HFF-Myc (cell line): ENCODE results near the gene SIN3A.

Experiments used
- DNase-seq: peaks from one replicate; pipeline ENCODE4 v3.0.0-alpha.2; 2011; ENCODE audit warnings: low read depth; ENCODE audit errors: extremely low read depth
- H3K4me3 ChIP-seq: replicated peaks from 2 replicates; pipeline ENCODE4 v1.5.1; 2011; ENCODE audit warnings: low read depth, mild to moderate bottlenecking, control low read depth, low read length
- TF ChIP-seq, protein P1 (sequence below): IDR thresholded peaks from 2 replicates; pipeline ENCODE4 v1.5.1; 2012; ENCODE audit warnings: mild to moderate bottlenecking, low read depth, low read length, control low read depth; ENCODE audit errors: missing control alignments

SIN3A gene

DNA sequence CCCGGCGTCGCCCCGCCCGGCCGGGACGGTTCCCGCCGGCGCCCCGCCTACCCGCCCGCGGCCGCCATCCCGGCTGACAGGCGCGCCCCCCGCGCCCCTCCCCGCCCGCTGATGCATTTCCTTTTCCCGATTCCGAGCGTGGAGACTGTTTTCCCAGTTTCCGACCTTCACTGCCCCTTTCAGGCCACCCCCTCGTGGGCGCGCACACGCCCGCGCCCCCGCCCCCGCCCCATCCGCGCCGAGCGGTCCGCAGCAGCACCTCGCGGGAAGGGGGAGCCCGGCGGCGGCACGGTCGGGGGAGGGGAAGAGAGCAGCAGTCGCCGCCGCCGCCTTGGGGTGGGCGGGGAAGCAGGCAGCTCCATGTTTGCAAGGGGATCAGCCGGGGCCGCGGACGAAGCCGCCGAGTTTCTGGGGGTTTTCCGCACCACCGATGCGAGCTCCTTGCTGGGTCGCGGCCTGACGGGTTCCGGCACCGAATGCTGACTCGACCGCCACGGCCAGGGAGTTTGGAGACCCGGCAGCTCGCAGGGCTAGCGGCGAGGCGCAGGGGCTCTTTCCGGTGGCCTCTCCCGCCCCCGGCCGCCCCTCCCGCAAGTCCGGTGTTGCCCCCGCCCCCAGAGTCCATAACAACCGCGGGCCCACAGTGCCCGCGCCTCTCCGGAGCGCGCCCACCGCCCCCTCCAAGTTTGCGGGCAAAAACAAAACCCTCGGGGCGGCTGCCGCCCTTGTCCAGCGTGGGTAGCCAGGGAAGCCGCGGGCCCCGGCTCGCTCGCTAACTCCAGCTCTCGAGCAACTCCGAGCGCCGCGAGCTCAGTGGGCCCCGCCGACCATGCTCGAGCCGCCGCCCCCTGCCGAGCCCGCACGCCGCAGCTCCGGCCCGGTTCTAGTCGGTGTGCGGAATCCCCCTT is 3.2 kb upstream of the SIN3A start:
- TF ChIP-seq, protein P1, sequence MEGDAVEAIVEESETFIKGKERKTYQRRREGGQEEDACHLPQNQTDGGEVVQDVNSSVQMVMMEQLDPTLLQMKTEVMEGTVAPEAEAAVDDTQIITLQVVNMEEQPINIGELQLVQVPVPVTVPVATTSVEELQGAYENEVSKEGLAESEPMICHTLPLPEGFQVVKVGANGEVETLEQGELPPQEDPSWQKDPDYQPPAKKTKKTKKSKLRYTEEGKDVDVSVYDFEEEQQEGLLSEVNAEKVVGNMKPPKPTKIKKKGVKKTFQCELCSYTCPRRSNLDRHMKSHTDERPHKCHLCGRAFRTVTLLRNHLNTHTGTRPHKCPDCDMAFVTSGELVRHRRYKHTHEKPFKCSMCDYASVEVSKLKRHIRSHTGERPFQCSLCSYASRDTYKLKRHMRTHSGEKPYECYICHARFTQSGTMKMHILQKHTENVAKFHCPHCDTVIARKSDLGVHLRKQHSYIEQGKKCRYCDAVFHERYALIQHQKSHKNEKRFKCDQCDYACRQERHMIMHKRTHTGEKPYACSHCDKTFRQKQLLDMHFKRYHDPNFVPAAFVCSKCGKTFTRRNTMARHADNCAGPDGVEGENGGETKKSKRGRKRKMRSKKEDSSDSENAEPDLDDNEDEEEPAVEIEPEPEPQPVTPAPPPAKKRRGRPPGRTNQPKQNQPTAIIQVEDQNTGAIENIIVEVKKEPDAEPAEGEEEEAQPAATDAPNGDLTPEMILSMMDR: no peak
- peak overlapping the region; percentile 93 for H3K4me3 ChIP-seq
- no peak for DNase-seq

DNA sequence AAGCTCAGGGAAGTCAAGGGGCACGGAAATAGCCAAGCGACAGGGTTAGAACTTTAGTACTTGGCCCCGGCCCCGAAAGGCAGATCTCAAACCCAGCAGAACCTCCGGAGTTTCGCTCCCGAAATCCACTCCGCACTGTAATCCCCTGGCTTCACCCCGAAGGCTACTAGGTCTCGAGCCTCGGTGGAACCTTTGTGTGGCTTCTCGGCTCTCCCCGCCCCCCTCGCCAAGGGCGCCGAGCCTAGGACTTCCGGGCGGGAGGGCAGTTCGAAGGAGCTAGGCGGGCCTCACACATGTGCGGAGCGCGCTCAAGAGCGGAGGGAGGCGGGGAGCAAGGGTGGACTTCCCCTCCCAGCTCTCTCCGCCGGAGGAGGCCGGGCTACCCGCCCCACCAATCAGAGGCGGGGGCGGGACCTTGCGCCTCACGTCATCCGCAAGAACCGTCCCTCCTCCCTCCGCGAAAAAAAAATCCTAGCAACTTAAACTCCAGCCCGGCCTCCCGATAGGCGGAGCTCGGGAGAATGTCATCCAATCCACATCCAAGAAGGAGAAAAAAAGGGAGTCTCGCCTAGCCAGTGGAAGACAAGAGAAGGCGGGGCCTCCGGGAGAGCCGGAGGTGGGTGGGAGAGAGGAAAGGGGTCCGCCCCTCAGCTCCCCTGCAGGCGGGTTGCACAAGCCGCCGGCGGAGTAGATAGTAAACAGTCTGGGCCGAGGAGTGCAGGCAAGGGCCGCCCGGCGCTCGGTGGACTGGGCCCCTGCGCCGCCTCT is 2.4 kb upstream of the SIN3A start:
- TF ChIP-seq, protein P1: no peak
- H3K4me3 ChIP-seq: peak overlapping the region; percentile 93
- DNase-seq: peak; percentile 99

DNA sequence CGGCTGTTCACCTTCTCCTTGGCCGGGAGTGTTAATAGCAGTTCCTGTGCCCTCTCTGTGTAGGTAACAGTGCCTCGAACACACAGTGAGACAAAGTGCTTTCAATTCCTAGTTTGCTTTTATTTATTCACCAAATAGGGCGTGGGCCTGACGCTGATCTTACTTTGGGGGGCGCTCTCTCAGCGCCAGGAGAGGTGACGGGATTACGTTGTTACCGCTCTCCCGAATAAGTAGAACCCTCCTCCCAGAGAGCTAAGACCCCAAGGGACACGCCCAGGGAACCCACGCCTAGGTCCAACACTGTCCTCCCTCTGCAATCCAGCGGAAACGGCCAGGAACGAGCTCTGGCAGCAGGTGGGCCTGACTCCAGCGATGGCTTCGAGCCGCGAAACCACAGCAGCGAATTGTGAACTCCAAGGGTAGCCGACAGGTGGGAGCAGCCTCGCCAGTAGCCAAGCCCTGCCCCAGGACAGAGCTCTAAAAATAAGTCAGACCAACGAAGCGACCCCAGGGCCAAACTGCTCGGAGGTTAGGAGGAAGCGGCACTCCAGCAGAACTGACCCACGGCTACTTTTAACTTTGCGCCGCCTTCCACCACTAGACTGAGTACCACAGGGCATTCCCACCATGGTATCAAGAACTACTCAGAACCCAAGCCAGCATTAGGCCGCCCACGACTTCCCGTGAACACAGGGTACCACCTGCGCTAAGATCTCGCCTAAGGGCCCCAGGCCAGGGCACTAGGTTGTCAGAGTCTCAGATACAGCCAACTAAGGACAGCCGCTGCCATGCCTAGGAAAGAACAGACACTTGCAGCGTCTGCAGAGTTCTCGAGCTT is 1.6 kb upstream of the SIN3A start:
- TF ChIP-seq, protein P1: peak; percentile 23
- no peak for DNase-seq
- peak overlapping the region; percentile 93 for H3K4me3 ChIP-seq

DNA sequence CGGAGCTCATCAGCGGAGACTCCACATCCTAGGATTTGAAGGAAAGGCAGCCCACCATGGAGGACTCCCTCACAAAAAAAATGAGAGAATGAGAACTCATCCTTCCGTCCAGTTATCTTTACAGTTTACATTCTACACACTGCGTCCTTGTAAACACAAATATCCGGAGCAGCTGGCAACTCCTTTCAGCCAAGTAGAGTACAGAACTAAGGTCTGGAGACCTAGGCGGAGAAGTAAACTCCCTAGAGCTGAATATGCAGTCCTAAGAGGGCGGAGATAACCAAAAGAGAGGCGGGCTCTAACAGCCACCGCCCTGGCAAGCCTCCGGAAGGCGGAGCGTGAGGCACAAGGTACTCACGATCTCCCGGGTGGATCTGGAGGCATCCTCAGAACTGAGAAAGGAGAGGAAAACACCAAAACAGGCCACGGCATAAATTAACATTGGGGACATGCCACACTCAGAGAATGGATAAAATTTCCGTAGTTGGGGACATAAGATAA is 924 bp upstream of the SIN3A start:
- H3K4me3 ChIP-seq: peak overlapping the region; percentile 93
- no peak for DNase-seq
- TF ChIP-seq, protein P1: no peak

DNA sequence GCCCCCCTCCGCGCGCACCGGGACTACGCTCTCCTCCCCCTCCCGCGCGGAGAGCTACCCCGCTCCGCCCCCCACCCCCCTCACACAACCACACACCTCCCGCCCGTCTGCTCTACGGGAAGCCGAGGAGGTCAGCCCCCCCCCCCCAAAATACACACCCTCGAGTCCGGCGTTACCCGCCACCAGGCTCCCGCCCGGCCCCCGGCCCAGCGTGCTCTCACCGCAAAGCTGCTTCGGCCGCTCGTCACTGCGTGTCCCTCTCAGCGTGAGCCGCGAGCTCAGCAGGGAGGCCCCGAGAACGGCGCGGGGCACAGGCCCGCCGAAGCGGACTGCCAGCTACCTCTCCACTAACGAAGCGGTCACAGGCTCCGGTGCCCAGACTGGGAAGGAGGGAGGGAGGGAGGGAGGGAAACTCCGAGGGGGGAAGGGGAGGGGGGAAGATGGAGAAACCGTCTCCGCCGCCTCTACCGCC is 252 bp downstream of the SIN3A start:
- TF ChIP-seq, protein P1: no peak
- DNase-seq: no peak
- peak overlapping the region; percentile 81 for H3K4me3 ChIP-seq
